ENCODE results near the gene SLC35G6.
A peak's percentile ranks its signal among the peaks of the same experiment; 100 is the strongest.

Gene SLC35G6

DNA sequence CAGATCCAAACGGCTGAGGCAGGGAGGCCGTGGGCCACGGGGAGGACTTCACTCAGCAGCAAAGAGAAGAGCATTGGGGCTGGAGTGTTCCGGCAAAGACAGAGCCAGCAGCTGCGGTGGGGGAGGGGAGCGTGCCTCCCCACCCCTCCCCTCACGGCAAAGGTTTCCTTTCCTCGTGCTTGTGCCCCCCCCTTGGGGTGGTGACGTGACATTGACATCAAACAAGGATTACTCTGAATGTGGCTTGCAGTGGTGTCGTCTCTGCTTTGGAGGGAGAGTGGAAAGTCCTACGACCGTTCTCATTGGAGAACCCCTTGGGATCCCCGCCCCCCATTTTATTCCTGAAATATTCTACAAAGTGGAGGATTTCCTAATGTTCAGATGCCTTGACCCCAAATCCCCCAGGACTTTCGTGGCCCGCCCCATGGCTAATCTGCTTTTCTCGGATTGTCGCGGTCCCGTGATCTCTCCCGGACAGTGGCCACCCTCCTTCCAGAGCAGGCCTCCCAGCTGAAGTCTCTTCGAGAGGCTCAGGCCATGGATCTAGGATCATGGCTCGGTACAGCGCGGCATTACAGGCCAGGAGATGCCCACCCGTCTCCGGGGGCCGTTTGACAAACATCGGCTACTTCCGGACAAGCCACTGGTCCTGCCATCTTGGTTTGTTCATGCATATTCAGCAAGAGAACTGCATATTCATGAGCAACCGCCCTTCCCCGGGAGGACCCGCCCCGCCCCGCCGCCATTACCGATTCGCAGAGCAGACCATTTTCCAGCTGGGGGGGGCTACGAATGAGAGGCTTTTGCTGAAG is 2.2 kb downstream of the SLC35G6 start:
- DNase-seq (ENCODE audit: low read depth) = peak; percentile 87
- peak overlapping the region; percentile 82 for H3K4me3 ChIP-seq (ENCODE audit: low read length)
- TF ChIP-seq, protein P1, sequence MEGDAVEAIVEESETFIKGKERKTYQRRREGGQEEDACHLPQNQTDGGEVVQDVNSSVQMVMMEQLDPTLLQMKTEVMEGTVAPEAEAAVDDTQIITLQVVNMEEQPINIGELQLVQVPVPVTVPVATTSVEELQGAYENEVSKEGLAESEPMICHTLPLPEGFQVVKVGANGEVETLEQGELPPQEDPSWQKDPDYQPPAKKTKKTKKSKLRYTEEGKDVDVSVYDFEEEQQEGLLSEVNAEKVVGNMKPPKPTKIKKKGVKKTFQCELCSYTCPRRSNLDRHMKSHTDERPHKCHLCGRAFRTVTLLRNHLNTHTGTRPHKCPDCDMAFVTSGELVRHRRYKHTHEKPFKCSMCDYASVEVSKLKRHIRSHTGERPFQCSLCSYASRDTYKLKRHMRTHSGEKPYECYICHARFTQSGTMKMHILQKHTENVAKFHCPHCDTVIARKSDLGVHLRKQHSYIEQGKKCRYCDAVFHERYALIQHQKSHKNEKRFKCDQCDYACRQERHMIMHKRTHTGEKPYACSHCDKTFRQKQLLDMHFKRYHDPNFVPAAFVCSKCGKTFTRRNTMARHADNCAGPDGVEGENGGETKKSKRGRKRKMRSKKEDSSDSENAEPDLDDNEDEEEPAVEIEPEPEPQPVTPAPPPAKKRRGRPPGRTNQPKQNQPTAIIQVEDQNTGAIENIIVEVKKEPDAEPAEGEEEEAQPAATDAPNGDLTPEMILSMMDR (conservative IDR thresholded peaks at IDR 0.05; ENCODE audit: low read depth, low read length) = no peak

DNA sequence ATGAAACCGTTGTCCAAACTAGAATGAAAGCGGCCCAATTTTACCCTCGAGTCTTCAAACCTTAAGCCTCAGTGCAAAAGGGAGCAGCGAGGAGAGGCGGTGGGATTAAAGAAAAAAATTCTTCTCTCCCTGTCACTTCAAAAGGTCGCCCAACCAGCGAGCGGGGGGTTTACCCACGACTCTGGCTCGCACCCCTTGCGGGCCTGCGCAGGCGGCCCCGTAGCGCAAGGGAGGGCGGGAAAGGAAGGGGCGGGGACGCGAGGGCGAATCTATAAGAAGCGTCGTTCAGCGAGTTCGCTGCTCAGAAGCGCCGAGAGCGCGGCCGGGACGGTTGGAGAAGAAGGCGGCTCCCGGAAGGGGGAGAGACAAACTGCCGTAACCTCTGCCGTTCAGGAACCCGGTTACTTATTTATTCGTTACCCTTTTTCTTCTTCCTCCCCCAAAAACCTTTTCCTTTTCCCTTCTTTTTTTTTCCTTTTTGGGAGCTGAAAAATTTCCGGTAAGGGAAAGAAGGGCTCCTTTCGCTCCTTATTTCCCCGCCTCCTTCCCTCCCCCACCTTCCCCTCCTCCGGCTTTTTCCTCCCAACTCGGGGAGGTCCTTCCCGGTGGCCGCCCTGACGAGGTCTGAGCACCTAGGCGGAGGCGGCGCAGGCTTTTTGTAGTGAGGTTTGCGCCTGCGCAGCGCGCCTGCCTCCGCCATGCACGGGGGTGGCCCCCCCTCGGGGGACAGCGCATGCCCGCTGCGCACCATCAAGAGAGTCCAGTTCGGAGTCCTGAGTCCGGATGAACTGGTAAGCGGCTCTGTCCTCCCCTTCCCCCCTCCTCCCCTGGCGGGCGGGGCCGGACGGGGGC is 3.0 kb downstream of the SLC35G6 start, which contains the start of gene POLR2A:
Gene POLR2A, plus strand, starts transcription at position 300 of the 852 bp plus-strand sequence.
- TF ChIP-seq, protein P1 (conservative IDR thresholded peaks at IDR 0.05; ENCODE audit: low read depth, low read length) = no peak
- peak within 1 kb of the TSS; percentile 82 for H3K4me3 ChIP-seq (ENCODE audit: low read length)
- DNase-seq (ENCODE audit: low read depth) = peak; percentile 89

DNA sequence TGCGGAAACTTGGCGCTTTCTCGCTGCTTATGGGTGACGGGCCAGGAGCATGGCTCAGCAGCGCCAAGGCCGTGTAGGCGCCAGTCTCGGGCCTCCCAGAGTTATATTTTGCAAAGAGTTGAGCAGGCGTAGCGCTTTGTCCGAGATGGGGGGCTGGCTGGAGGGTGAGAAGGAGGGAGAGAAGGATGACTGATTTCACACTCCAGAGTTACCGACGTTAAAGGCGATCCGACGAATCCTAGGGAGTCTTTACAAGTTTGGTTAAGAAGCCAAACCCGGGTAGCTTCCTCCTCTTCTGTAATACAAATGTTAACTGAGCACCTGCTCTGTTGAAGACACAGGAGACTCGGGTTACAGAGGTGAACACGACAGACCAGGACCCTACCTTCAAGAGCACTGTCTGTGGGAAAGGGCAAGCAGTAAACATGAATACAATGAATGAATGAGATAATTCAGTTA is 3.7 kb downstream of the SLC35G6 start:
- DNase-seq (ENCODE audit: low read depth) = no peak
- TF ChIP-seq, protein P1 (conservative IDR thresholded peaks at IDR 0.05; ENCODE audit: low read depth, low read length) = peak; percentile 19
- H3K4me3 ChIP-seq (ENCODE audit: low read length) = peak overlapping the region; percentile 82

DNA sequence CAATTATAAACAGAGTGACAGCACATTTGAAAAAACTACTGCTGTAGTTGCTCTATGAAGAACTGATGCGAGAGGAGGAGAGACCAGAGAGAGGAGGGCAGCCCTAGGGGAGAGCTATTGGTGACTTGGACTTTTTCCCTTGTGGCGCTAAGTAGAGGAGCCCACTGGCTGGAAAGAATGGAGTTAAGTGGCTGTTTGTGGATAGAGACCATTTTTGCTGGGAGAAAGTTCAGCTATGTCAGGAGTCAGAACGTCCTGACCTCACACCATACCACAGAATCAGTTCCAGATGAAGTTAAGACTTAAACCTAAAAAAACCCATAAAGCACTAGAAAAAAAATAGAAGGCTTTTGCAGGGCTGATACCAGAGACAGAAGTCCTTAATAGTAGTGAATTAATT is 4.9 kb downstream of the SLC35G6 start:
- no peak for DNase-seq (ENCODE audit: low read depth)
- TF ChIP-seq, protein P1 (conservative IDR thresholded peaks at IDR 0.05; ENCODE audit: low read depth, low read length) = no peak
- H3K4me3 ChIP-seq (ENCODE audit: low read length) = peak overlapping the region; percentile 82

DNA sequence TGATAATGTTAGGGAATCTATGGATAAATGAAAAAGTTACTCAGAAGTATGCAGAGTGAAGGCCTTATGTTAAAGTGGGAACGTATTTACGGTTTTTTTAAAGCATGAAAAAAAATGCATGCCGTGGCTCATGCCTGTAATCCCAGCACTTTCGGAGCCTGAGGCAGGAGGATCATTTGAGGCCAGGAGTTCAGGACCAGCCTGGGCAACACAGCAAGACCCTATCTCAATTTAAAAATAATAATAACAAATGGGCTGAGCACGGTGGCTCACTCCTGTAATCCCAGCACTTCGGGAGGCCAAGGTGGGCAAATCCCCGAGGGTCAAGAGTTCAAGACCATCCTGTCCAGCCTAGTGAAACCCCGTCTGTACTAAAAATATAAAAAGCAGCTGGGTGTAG is 8.9 kb downstream of the SLC35G6 start:
- no peak overlapping the region for H3K4me3 ChIP-seq (ENCODE audit: low read length)
- TF ChIP-seq, protein P1 (conservative IDR thresholded peaks at IDR 0.05; ENCODE audit: low read depth, low read length) = no peak

DNA sequence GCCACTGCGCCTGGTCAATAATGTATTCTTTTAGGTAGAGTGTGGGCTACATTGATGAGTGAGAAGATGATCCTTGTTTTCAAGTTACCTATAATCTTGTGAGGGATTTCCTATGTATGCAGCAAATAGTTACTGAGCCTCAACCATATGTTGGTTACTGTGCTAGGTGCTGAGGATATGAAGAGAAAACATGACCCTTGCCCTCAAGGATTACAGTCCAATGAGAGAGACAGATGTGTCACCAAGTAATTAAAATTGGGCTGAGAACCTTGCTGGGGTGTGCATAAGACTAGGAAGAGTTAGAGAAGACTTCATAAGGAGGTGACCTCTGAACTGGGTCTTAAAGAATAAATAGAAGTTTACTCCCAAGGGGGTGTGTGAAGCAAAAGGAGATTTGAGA is 10.3 kb downstream of the SLC35G6 start:
- TF ChIP-seq, protein P1 (conservative IDR thresholded peaks at IDR 0.05; ENCODE audit: low read depth, low read length) = no peak
- no peak overlapping the region for H3K4me3 ChIP-seq (ENCODE audit: low read length)
- DNase-seq (ENCODE audit: low read depth) = no peak

More for the DNA sequence above, 8.9 kb downstream of the SLC35G6 start:
- DNase-seq (ENCODE audit: low read depth) = no peak

All from retinal pigment epithelial cell (primary cell).